Suppressor macrophage treated with lipopolysaccharide for 1 hour (primary cell): ENCODE measurements around the gene PLA2R1.
A peak's percentile ranks its signal among the peaks of the same experiment; 100 is the strongest.

ENCODE experiments used
- DNase-seq, 3 donors: peaks; one replicate each; pipeline ENCODE4 v3.0.0-alpha.2; 2020 to 2022

Gene PLA2R1

DNA sequence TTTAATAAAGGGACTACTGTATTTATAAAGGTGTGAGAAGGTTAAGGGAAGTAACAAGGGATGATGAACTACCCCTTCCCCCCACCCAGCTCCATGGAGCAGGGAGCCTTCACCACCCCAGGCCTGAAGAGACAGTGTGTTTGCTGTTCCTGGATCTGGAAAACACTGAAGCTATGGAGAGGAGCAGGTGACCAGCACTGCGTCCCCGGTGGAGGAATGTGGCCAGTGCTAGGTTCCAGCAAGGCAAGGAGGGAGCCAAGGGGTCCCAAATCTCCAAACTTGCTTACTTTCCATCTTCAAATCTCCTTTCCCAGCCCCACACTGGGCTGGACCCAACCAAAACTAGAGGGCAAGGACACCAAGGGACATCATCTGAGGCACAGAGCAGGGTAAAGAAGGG, 135.7 kb downstream of the PLA2R1 start:
- no peak for DNase-seq

DNA sequence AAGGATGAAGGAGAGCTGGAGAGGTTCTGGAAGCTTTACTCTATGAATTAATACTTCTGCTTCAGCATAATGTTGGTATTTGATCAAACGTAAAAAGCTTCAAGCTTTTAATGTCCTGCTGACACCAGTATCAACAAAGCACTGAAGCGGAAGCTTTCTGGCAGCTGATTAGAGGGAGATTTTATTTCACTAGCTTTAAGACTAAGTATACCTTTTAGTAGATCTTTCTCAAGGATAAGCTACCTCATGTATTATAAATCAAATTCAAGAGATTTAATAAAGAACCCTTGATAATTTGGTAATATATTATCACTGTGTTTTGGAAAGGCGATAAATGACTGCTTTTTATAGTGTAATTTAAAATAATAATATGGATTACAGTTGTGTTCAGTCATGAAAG, 136.4 kb downstream of the PLA2R1 start:
- no peak for DNase-seq

DNA sequence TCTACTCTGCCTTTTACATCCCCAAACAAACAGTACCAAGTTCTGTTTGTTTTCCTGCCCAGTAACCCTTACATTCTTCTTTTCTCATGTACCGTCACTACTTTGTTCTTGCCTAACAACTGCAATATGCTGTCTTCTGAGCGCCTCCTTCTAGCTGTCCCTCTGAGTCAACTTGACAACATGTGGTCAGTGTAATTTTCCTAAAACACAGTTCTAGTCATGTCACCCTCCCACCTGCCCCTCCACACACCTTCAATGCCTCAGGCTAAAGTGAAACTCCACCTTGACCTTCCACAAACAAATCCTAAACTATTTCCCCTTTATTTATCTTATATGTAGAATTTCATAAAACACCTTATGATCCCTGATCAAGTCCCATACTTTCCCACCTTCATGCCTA, 139.9 kb downstream of the PLA2R1 start:
- no peak for DNase-seq

DNA sequence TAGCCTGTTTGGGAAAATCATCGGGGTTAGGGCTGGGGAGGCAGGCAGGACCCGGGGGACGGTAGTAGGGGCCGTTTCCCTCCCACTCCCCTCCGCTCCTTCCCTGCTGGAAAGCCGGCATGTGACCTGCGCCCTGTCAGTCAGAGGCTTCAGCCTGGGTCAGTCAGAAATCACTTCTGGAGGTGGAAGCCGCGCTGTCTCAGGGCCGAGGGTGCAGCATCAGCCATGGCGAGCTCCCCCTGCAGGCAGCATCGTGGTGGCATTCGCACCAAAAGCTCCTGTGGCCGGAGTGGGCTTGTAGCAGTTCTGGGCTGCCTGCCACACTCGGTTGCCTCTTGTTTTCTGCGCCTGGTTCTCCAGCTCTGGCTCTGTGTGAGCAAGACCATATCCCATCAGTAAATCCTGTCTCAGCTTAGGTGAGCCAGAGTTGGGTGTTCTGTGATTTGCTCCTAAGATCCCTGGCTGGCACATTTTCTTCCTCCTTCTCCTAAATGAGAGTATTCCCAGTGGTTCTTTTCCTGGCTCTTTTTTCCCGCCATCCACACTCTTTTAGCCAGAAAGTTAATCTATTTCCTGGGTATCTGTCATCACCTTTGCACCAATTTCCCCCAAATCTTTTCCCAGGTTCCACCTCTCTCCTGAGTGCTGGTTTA, 140.5 kb downstream of the PLA2R1 start:
- peak; percentile 82 to 92 (median 88) for DNase-seq

DNA sequence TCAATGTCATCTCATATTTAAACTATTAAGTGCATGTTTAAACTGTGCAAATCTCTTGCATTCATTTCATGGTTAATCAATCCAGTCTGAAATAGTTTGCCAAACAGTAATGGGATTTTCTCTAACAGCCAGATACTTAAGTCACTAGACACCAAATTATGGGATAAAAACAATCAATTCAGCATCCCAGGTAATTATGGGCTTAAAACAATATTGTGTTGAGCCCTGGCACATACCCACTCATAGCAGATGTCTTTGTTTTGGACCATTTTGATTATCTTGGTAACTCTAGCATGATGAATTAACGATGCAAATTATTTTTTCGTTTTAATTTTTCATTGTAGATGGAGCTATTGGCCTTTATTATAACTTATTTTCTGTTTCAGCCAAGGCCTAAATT, 145.9 kb downstream of the PLA2R1 start:
- DNase-seq, result no peak

DNA sequence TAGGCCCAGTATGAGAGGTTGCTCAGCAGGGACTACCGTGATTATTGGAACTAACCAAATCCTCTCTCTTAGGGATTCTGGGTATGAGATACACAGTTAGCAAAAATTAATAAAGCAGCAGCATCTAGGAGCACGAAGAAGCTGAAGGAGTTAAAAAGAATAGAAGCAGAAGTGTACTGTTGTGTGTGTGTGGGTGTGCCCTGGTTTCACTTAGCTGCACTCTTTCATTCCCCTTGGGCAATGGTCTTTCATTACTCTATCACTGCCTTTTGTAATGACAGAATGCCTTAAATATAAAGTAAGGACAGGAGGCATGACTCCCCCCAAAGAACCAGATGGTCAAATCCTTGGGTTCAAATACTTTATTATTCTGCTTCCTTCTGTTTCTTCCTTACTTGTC, 148.5 kb downstream of the PLA2R1 start:
- no peak for DNase-seq

DNA sequence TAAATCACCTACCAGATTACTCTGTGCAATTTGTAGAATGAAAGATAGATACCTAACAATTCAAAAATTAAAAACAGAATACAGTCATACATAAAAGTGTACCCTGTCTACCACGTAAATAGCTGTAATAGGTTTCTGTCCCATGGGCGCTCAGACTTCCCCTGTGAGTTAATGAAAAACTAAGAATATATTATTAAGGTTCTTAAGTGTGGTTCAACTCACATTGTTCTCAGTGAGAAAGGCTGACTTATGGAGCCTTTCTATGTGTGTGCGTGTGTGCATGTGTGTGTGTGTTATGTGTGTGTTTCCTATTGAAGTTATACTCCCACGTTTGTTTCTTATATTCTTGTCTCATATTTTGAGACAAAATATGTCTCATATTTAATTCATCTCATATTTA, 149.8 kb downstream of the PLA2R1 start:
- DNase-seq, result no peak

DNA sequence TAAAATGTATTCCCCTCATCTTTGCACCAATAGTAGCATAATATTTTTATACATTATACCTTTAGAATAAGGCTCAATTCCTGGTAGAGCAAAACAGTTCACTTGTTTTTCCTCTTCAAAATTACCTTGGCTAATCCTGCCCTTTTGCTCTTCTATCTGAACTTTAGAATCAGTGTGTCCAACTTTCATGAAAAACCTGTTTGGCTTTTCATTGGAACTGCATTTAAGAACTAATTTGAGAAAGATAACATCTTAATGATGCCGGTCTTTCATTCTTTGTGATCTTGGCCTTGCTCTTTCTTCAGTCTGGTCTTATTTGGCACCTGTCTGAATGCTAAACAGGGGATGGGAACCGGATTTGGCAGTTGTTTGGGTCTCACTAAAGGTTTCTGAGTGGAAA, 151.5 kb downstream of the PLA2R1 start:
- no peak for DNase-seq

DNA sequence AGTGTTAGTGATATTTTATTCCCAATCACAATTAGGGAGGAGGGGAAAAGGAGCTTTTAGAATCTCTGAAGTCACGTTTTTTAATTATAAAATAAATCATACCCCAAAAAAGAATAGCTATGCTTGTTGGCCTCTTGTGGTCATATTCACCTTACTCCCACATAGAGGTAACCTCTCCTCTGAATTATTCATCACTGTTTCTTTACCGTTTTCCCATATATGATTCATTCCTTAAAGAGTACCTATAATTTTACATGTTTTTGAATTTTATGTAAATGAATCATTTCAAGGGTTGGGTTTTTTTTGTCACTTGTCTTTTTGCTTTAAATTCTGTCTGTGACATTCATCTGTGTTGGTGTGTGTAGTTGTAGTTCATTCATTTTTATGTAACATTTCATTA, 153.8 kb downstream of the PLA2R1 start:
- DNase-seq, result no peak

DNA sequence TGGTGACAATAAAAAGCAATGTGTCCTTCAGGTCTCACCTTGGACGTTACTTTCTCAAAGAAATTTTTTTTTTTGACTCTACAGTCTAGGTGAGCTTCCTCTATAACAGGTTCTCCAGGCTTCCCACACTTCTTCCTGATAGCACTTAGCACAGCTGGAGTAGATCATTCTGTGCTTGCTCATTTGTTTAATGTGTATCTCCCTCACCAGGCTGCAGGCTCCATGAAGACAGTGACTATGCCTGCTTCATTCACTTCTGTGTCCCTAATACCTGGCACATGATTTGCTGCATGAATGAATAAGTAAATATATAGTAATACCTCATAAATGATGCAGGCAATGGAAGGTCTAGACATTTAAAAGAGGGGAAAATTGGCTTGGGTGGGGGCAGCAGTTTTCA, 154.5 kb downstream of the PLA2R1 start:
- no peak for DNase-seq

DNA sequence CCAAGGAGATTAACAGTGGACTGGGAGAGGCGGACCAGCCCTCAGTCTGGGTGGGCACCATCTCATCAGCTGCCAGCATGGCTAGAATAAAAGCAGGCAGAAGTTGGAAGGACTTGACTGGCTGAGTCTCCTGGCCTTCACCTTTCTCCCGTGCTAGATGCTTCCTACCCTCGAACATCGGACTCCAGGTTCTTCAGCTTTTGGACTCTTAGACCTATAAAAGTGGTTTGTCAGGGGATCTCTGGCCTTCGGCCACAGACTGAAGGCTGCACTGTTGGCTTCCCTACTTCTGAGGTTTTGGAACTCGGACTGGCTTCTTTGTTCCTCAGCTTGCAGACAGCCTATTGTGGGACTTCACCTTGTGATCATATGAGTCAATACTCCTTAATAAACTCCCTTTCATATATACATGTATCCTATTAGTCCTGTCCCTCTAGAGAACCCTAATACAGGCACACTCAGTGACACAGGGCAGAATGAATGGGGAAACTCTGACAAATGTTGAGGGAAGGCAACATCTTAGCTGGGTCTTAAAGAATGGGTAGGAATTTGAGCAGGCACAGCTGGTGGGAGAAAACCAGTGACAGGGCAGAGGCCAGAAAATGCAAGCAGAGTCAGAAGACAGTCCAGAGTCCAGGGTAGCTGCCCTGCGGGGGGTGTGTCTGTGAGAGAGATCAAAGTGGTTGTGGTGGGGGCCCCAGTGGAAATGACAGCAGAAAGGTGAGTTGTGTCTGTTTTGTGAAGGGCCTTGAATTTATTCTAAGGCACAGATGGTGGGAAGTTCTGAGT, 156.3 kb downstream of the PLA2R1 start:
- DNase-seq, result no peak

DNA sequence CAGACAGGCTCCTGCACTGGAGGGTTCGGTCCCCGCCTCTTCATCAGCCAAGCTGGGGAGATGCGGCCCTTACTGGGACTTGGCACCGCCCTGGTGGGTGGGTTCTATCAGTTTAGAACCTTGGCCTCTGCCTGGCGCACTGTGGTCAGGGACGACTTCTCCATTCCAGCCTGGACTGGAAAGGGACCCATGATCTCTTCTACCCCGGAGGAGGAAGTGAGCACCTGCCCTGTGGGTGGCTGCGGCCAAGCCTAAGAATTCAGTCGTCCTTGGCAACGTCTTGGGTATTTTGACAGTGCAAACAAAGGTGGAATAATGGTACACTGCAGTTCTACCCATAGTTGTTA, 157.5 kb downstream of the PLA2R1 start:
- DNase-seq, result peak; percentile 72 to 85 (median 80)

DNA sequence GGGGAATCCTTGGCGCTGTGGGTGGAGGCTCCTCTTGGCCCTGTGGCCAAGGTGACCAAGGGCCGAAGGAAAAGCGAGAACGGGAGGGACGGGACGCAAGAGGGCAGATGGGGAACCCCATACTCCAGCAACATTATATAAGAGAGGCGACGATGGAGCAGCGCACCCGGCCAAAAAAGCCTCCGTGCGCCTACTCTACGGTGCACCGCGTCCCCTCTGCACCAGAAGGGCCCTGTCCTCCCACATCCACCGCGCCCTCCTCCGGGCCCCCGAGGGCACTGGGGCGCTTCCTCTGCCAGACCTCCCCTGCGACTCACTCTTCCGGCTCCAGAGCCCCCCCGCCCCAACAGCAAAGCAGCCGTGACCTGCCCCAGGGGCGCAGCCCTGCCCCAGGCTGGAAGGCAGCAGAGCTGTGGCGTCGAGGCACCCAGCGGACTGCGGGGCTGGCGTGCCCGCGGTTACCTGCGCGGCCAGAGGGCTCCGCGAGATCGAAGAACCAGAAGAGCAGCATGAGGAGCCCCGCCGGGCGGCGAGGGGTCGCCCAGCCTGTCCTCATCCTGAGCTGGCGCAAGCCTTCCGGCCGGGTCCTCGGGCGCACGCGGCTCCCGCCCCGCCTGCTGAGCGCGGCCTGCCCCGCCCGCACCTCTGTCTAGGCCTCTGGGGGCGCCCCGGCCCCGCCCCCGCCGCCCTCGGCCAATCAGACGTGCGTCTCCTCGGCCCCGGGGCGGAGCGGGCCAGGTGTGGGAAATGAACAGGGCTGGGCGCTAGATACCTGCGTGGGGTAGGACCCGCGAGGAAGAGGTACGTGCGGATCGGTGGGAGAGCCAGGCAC, 158.1 kb downstream of the PLA2R1 start, which contains the start of gene LY75:
Gene LY75, minus strand, starts transcription at position 630 of the 832 bp plus-strand sequence.
- peak; percentile 63 to 91 (median 76) for DNase-seq

DNA sequence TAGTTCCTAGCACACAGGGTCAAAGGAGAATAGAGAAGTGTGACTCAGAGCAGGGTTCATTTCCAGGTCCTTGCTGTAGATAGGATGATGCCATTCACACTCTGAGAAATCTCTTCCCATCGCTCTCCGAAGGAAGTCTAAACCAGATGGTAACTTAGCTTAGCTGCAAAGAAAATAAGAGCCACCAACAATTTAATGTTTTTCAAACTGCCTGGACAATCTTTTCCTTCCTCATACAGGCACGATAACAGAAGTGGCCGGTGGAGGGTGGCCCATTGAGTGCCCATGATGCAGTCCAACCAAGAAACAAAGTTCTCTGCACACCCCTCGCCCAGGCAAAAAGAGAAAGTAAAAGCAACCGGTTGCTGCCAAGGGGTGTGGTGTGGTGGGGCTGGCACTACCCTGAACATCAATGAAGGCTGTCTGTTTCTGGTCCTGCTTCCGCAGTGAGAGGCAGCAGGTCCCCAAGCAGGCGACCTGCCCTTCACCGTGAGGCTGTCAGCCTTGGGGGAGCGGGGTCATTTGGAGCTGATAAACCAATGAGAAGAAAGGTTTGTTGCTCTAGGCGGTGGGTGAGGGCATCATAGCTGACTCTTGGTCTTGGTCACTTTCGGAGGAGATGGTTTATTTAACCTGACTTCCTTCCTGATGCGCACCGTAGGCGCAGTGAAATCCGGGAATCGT, 158.8 kb downstream of the PLA2R1 start:
- DNase-seq, result peak; percentile 77 to 91 (median 86)

DNA sequence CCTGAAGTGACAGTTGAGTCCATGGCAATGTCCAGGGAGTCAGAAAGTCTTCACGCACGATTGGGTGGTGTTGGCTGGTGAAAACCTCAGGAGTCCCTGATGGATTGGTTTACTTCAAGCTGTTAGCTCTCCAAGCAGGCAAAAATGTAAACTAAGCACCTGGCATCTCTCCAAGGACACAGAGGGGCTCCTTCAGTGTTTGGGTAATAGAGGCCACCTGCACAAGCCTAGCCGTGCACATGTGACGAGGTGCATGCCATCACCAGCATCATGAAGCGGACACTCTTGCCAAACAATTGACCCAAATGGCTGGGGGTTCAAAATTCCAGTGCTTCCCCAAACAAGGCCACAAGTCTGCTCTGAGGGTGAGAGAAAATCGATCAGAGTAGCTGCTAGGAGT, 159.7 kb downstream of the PLA2R1 start:
- no peak for DNase-seq

DNA sequence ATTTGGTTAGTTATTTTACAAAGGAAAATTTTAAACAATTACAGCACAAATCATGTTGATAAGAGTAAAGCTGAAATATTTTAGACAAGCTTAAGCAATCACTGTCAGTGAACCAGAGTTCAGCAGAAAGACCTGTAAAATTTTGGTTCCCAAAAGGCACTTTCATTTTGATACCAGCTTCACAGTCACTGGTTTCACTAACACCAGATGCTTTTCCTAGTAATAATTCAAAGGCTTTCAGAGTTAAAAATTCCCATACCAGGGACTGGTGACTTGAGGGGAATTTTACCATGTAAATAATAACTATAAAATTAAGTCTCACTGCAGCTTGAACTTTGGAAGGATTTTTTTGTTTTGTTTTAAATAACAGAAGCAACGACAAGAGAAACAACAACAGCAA, 162.1 kb downstream of the PLA2R1 start:
- DNase-seq, result peak; percentile 15 to 44 (median 21)

DNA sequence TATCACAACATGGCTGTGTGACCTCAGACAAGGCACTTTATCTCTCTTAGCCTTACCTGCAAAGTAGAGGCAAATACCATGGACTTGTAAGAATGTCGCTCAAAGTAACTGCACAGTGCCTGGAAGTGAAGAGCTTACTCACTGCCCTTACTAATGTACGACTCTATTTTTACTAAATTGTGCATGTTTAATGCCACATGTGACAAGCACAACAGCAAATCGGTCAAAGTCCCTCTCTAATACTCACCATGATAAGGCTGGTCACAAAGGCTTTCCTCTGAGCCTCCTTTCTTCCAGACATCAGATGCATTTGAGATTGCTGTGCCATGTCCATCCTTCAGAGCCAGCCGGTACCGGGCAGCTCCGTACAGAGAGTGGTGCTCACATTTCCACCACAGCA, 164.0 kb downstream of the PLA2R1 start:
- DNase-seq, result no peak

DNA sequence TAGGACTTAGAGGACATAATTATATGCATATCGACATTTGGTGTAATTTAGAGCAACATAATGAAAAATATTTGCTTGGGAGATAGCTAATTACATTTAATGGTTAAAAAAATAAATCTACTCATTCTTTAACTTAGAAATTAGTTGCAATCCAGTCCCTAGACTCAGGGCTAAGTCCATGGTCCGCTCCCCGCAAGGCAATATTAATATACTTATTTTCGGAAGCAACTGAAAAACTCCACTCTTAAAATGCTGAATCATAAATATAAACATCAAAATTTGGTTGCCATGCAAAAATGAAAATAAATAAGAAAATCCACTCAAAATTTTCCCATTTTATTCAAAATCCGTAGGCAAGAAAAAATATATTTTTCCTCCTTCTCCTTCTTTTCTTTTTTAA, 164.7 kb downstream of the PLA2R1 start:
- DNase-seq, result no peak

DNA sequence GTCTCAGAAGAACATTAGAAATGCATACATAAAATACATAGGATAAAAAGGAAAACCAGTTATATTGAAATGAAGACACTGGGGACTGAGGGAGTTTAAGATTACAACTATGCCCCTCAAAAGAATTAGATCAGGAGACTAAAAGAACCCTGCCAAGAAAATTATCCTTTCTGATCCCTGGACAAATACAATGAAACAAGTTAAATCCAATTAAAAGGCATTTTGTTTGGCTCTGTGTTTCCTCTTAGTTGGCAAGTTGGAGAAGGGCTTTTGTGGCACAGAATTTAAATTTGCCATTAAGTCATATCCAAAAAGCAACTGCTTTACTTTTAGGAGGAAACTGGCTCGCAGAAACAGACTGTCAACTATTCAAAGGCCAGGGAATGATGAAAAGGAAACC, 165.3 kb downstream of the PLA2R1 start:
- no peak for DNase-seq

DNA sequence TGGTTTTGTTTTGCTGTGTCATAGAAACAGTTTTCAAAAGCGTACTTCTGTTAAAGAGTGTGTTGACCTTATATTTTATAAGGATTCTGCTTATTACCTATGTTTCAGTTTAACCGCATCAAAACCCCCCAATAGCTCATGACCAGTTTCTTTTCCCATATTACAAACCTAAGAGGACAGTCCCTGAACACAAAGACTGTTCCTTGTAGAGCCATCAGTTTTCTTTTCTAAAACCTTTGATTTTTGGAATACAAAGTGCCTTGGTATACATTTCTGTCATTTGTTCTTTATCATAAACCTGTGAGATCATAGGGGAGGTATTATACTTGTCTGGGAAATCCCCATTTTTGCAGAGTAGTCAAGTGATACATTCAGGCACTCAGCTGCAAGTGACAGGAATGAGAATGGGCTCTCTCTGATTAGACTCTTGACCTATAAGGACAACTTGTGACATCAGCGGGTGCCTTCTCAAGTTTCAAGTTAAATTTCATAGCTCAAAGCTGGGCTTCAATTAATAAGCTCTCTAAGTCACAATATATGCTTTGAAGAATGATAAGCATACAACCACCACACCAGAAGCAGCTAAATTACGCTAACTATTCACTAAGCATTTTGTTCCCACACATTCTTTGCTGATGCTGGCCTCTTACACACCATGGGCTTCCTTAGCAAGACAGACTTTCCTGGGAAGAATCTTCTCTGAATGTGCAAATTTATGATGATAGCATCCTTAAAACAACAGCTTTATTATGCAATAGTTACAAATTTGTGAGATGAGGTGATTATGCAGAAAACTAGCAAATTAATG, 167.0 kb downstream of the PLA2R1 start:
- peak; percentile 53 to 81 (median 54) for DNase-seq

DNA sequence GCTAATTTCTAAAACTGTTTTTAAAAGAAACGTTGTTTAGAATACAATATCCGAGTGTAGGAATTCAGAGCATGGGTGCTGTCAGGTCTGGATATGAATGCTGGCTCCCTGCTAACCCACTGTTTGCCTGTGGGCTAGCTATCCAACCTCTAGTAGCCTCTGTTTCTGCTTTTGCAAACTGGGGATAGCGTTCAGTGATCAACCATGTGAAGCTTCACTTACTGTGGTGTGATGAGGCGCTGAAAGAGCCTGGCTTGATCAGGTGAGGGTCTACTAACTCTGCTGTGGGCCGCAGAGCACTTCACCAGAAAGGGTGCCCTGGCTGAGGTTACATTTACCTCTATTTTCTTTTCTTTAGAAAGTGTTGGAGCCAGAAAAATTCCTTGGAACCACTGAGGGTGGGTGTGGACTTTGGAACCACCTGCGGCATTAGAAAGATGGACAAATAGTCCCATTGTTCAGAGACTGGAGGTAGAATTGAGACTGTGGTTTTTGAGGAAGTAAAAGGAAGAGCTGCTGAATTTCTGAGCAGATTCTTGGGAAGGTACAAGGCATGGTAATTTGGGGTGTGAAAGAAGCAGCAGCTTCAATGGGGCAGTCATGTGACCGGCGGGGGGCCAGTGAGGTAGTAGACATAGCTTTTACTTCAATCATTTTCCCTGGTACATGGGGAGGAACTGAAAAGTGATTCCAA, 168.1 kb downstream of the PLA2R1 start:
- DNase-seq, result no peak
